ENCODE data around the gene VWF. TPM values are rescaled to one million over a fixed set of nuclear protein-coding genes. Genes with fewer than 3 reads are reported as not detected.

The VWF gene
- total and polyA plus RNA-seq, 2 donors (not counting 3 experiments of a cell fraction or from before 2014, with no cell fraction given) = 1,041 to 2,328 TPM

- no TSS peak for BruUV-seq (replicated peaks)
These were observed 152.1 kb downstream of the VWF start for GRCh38 chr12:5972387-5972786.

More at GRCh38 chr12:5972387-5972786, 152.1 kb downstream of the VWF start:
- DNase-seq (ENCODE audit: low read depth, low spot score) (no peak), FAIRE-seq (no peak)
- intact Hi-C loops (cut with micrococcal nuclease) = no loop called here
- dilution Hi-C loops (cut with MboI; ENCODE audit: extremely low pct_ligation_motif_present, low sequenced_read_pairs) = no loop called here
- peaks cover 2% of the 10 kb centered on the region for H3K4me1 ChIP-seq (ENCODE audit: control insufficient read depth, extremely low read depth, insufficient read depth, low read length)
- H3K9me3 ChIP-seq (replicated peaks; ENCODE audit: control insufficient read depth, insufficient read depth, low read length) = no peaks in the 10 kb centered on the region
- no peak overlapping the region for H3K4me2 ChIP-seq (ENCODE audit: insufficient read depth, low read length)
- H3K27me3 ChIP-seq (ENCODE audit: control insufficient read depth in 2 of 2, insufficient read depth in 2 of 2, low read length in 2 of 2) = no peaks in the 10 kb centered on the region
- peaks cover 18% of the 10 kb centered on the region for H3K79me2 ChIP-seq (ENCODE audit: control insufficient read depth, insufficient read depth, low read length)
- CTCF ChIA-PET = no interaction called here
- H3K36me3 ChIP-seq (ENCODE audit: control insufficient read depth in 2 of 2, extremely low read depth in 1 of 2, insufficient read depth in 2 of 2, low read length in 2 of 2) = peaks cover 62 to 90% of the 10 kb centered on the region in 2 experiments
- no peak overlapping the region for H3K9ac ChIP-seq (replicated peaks; ENCODE audit: extremely low read depth, insufficient read depth, low read length)
- H4K20me1 ChIP-seq (replicated peaks; ENCODE audit: control insufficient read depth, extremely low read depth, insufficient read depth, low read length) = peaks cover 15% of the 10 kb centered on the region
- H3K4me3 ChIP-seq (replicated peaks in 1 of 3; ENCODE audit: insufficient read depth in 1 of 3, low read depth in 1 of 3, low read length in 3 of 3) = no peak overlapping the region
- H3K9me1 ChIP-seq (replicated peaks; ENCODE audit: control insufficient read depth, extremely low read depth, insufficient read depth, low read length) = no peaks in the 10 kb centered on the region
- H3K27ac ChIP-seq (ENCODE audit: insufficient read depth, low read depth, low read length) = no peak overlapping the region
- POLR2A ChIA-PET = no interaction called here
- no peak overlapping the region for H2AFZ ChIP-seq (ENCODE audit: low read depth, low read length)
- TF ChIP-seq EZH2 (IDR thresholded peaks at IDR 0.05; ENCODE audit: borderline replicate concordance, low read depth, low read length, severe bottlenecking) (no peak), POLR2AphosphoS5 (IDR thresholded peaks at IDR 0.05; ENCODE audit: insufficient read depth, low read depth, low read length) (peak; percentile 10), JUN (IDR thresholded peaks at IDR 0.05; ENCODE audit: borderline replicate concordance, insufficient read depth, insufficient read length, low read depth) (no peak), MYC (IDR thresholded peaks at IDR 0.05; ENCODE audit: low read depth, low read length) (no peak), FOS (IDR thresholded peaks at IDR 0.05; ENCODE audit: borderline replicate concordance, insufficient read depth, low read length) (no peak), GATA2 (IDR thresholded peaks at IDR 0.05; ENCODE audit: insufficient read depth, insufficient read length, low read depth, low read length) (no peak), POLR2A (IDR thresholded peaks at IDR 0.05; ENCODE audit: low read depth, low read length) (peak; percentile 22)
- TF ChIP-seq, protein P1, sequence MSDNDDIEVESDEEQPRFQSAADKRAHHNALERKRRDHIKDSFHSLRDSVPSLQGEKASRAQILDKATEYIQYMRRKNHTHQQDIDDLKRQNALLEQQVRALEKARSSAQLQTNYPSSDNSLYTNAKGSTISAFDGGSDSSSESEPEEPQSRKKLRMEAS (IDR thresholded peaks at IDR 0.05; ENCODE audit: insufficient read depth, insufficient read length) = no peak
- TF ChIP-seq, protein P2, sequence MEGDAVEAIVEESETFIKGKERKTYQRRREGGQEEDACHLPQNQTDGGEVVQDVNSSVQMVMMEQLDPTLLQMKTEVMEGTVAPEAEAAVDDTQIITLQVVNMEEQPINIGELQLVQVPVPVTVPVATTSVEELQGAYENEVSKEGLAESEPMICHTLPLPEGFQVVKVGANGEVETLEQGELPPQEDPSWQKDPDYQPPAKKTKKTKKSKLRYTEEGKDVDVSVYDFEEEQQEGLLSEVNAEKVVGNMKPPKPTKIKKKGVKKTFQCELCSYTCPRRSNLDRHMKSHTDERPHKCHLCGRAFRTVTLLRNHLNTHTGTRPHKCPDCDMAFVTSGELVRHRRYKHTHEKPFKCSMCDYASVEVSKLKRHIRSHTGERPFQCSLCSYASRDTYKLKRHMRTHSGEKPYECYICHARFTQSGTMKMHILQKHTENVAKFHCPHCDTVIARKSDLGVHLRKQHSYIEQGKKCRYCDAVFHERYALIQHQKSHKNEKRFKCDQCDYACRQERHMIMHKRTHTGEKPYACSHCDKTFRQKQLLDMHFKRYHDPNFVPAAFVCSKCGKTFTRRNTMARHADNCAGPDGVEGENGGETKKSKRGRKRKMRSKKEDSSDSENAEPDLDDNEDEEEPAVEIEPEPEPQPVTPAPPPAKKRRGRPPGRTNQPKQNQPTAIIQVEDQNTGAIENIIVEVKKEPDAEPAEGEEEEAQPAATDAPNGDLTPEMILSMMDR (IDR thresholded peaks at IDR 0.05; ENCODE audit: extremely low read depth in 1 of 2, insufficient read depth in 1 of 2, low read depth in 1 of 2, low read length in 2 of 2) = no peak

All from endothelial cell of umbilical vein (primary cell).